ENCODE results near the gene PEMT. TPM values are rescaled to one million over a fixed set of nuclear protein-coding genes. Genes with fewer than 3 reads are reported as not detected.

The PEMT gene
- total RNA-seq, 1 donor from 2014 or later = 31.1 TPM

DNA sequence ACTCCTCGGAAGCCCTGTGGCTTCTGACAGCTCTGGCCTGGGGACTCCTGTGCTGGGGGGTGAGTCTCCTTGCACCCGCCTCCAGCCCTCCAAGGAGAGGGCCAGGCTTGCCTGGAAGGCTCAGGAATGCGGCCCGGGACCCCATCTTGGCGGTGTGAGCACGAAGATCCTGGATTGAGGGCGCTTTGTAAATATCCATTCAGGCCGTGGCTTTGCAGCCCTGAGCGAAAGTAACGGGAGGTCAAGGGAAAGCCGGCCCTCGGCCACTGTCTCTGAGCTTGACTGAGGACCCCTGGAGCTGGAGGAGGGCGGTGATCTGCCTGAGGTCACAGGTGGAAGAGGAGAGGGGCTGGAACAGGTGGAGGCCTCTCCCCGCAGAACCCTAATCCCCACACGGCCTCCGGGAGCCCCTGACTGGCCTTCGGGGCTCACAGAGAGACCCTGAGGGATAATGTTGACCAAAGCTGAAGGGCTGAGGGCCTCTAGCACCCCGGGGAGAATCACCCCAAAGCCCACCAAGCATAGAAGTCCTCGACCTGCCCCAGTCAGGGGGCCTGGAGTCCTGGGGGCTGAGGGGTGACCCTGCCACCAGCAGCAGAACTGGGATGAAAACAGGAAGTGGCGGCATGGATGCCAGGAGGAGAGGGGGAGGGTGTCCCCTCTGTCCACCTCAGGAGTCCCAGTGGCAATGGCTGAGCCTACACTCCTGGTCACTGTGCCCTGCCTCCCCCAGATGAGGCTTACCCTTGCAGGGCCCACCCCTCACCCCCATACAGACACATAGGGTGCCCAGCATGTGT is 87.0 kb downstream of the PEMT start:
- Mint-ChIP-seq H3K9me3 (ENCODE audit: low read depth) (no peaks in the 10 kb centered on the region), H3K27me3 (ENCODE audit: low read depth) (peaks cover 4% of the 10 kb centered on the region), H3K4me1 (ENCODE audit: low read depth) (no peaks in the 10 kb centered on the region), H3K27ac (ENCODE audit: unreplicated experiment) (no peak overlapping the region), H3K4me3 (ENCODE audit: unreplicated experiment) (no peak overlapping the region), H3K36me3 (ENCODE audit: low read depth) (peaks cover 1% of the 10 kb centered on the region)
- TF ChIP-seq, protein P1, sequence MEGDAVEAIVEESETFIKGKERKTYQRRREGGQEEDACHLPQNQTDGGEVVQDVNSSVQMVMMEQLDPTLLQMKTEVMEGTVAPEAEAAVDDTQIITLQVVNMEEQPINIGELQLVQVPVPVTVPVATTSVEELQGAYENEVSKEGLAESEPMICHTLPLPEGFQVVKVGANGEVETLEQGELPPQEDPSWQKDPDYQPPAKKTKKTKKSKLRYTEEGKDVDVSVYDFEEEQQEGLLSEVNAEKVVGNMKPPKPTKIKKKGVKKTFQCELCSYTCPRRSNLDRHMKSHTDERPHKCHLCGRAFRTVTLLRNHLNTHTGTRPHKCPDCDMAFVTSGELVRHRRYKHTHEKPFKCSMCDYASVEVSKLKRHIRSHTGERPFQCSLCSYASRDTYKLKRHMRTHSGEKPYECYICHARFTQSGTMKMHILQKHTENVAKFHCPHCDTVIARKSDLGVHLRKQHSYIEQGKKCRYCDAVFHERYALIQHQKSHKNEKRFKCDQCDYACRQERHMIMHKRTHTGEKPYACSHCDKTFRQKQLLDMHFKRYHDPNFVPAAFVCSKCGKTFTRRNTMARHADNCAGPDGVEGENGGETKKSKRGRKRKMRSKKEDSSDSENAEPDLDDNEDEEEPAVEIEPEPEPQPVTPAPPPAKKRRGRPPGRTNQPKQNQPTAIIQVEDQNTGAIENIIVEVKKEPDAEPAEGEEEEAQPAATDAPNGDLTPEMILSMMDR (IDR thresholded peaks at IDR 0.05) = no peak
- no peak for DNase-seq (ENCODE audit: low spot score)

DNA sequence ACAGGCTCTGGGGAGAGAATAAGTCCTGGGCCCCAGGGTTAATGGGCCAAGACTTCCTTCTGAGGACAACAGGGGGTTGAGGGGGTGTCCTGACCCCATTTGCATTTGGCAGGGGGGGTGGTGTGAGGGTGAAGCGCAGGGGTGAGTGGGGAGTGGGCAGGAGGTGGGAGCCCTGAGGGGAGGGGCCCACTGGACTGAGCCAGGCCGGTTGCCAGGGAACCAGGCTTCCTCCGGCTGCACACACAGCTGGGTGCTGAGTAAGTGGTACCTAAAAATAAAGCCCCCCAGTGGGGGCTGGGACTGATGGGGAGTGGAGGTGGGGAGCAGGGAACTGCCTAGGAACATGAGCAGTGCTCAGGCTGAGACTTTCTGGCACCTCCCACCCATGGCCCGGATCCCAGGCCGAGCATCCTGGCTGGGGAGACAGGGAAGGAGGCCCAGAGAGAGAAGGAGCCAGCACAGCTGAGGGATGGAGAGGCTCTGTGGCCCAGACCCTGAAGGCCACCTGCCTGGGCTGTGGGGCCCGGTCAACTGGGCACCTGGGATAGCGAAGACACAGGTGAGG is 87.9 kb downstream of the PEMT start:
- peaks cover 1% of the 10 kb centered on the region for H3K36me3 Mint-ChIP-seq (ENCODE audit: low read depth)
- peak; percentile 64 for DNase-seq (ENCODE audit: low spot score)
- TF ChIP-seq, protein P1 (IDR thresholded peaks at IDR 0.05) = no peak
- H3K4me3 Mint-ChIP-seq (ENCODE audit: unreplicated experiment) = no peak overlapping the region
- H3K4me1 Mint-ChIP-seq (ENCODE audit: low read depth) = no peaks in the 10 kb centered on the region
- no peaks in the 10 kb centered on the region for H3K9me3 Mint-ChIP-seq (ENCODE audit: low read depth)
- H3K27me3 Mint-ChIP-seq (ENCODE audit: low read depth) = peaks cover 4% of the 10 kb centered on the region
- no peak overlapping the region for H3K27ac Mint-ChIP-seq (ENCODE audit: unreplicated experiment)

DNA sequence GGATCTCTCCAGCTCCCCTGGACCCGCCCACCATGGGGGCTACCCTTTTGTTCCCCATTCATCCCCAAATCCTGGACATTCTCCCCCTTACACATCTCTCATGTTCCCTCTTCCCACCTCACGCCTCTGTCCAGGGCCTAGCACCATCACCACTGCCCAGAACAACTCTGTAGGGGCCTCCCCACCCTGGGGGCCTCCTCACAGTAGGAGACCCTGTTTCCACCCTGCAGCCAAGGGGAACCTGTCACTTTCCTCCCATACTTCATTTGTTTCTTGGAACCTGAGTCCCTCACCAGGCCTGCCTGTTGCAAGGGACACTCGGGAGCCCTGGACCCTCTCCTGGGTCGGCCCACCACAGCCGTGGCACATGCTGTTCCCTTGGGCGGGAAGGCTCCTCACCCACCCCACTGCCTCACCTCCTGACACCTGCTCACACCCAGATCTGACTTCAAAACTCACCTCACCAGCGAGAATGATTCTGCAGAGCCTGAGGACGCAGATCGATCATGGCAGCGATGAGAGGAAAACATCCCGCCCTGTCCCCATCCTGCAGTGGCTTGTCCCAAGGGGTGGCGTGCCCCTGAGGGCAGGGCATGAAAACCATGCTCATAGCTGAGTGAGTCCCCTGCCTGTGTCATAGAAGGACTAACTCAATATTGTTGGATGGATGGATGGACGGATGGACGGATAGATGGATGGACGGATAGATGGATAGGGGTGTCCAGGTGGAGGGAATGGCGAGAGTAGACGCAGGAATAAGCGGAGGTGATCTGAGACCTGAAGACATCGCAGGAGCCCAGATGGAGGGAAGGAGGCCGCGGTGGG is 88.6 kb downstream of the PEMT start:
- no peaks in the 10 kb centered on the region for H3K4me1 Mint-ChIP-seq (ENCODE audit: low read depth)
- TF ChIP-seq, protein P1 (IDR thresholded peaks at IDR 0.05) = no peak
- H3K36me3 Mint-ChIP-seq (ENCODE audit: low read depth) = peaks cover 1% of the 10 kb centered on the region
- peak; percentile 75 for DNase-seq (ENCODE audit: low spot score)
- H3K9me3 Mint-ChIP-seq (ENCODE audit: low read depth) = no peaks in the 10 kb centered on the region
- H3K4me3 Mint-ChIP-seq (ENCODE audit: unreplicated experiment) = no peak overlapping the region
- no peak overlapping the region for H3K27ac Mint-ChIP-seq (ENCODE audit: unreplicated experiment)
- peaks cover 4% of the 10 kb centered on the region for H3K27me3 Mint-ChIP-seq (ENCODE audit: low read depth)

DNA sequence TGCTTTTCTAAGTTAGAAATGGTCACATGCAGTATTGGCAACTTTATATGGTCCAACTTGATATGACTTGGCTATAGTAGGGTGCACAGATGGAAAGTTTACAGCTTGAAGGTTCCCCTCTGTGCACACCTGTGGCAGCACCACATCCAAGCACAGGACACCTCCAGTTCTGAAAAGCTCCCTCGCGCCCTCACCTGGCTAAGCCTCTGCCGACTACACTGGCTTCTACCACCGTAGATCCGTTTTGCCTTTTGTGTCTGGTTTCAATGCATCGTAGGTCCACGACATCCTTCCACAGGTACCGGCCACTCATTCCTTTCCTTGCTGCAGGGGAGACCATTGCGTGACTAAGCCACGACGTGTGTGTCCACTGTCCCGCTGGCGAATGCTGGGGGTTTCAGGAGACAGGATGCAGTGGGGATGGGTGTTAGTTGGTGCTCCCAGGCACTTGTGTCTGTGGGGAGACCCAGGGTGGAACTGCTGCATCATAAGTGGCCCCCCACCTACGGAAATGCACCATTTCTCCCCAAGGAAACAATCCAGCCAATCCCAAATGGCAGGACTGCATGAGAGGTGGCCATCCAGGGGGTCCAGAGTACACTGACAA is 90.4 kb downstream of the PEMT start:
- no peaks in the 10 kb centered on the region for H3K9me3 Mint-ChIP-seq (ENCODE audit: low read depth)
- H3K4me3 Mint-ChIP-seq (ENCODE audit: unreplicated experiment) = no peak overlapping the region

More for the DNA sequence above, 90.4 kb downstream of the PEMT start:
- TF ChIP-seq, protein P1 (IDR thresholded peaks at IDR 0.05) = peak; percentile 39
- no peak for DNase-seq (ENCODE audit: low spot score)
- Mint-ChIP-seq H3K36me3 (ENCODE audit: low read depth) (peaks cover 1% of the 10 kb centered on the region), H3K27me3 (ENCODE audit: low read depth) (peaks cover 4% of the 10 kb centered on the region), H3K4me1 (ENCODE audit: low read depth) (no peaks in the 10 kb centered on the region), H3K27ac (ENCODE audit: unreplicated experiment) (no peak overlapping the region)

Data from chondrocyte (in vitro differentiated cells).